T-cell (primary cell): ENCODE data around the gene DKKL1. TPM values are rescaled to one million over a fixed set of nuclear protein-coding genes. Genes with fewer than 3 reads are reported as not detected.

Experiments
- ATAC-seq, 4 experiments: fragments of 200-7000 bp in 3 of 4; fragments of 150-1000 bp in 1 of 4; cut with Tn5 transposase; replicated peaks in 1 of 4; 1 replicate in 3 of 4; 2 replicates in 1 of 4; pipeline ENCODE4 v1.10.0; 2021; ENCODE audit warnings: moderate library complexity in 3 of 4, mild to moderate bottlenecking in 2 of 4, moderate number of reproducible peaks in 1 of 4
- CTCF ChIA-PET, 2 donors: fragments of 300-600 bp; sonication (Branson Sonifier 250); formaldehyde crosslinking; loops; one replicate each; lab custom pipeline; 2022; ENCODE audit warnings: antibody characterized with exemption in 2 of 2; lab: Charles Lee
- POLR2A ChIA-PET, 2 donors: fragments of 300-600 bp; sonication (Branson Sonifier 250); formaldehyde crosslinking; loops; one replicate each; lab custom pipeline; 2022; ENCODE audit warnings: antibody characterized with exemption in 2 of 2; lab: Charles Lee
- DNase-seq, 35 experiments: peaks; one replicate each; pipeline versions ENCODE4 v3.0.0 to v3.0.0-alpha.2; 2013 to 2023
- H3K27ac ChIP-seq: one replicate; pipeline ENCODE4 v1.5.1; 2013; ENCODE audit warnings: low read length
- H3K27me3 ChIP-seq, 2 experiments: replicated peaks in 1 of 2; 1 replicate in 1 of 2; 2 replicates in 1 of 2; pipeline versions ENCODE4 v1.6.1 to v1.7.0; 2013; ENCODE audit warnings: low read length in 1 of 2, mixed read lengths in 1 of 2; ENCODE audit not compliant: control insufficient read depth in 2 of 2, insufficient read depth in 2 of 2; ENCODE audit errors: extremely low read depth in 1 of 2
- H3K36me3 ChIP-seq, 2 donors: 1 replicate in 1 of 2; 2 replicates in 1 of 2; pipeline versions ENCODE4 v1.6.1 to v1.7.0; 2013; ENCODE audit warnings: low read length in 1 of 2; ENCODE audit not compliant: control insufficient read depth in 2 of 2, insufficient read depth in 1 of 2; ENCODE audit errors: extremely low read depth in 1 of 2
- H3K4me1 ChIP-seq, 2 experiments: 1 replicate in 1 of 2; 2 replicates in 1 of 2; pipeline versions ENCODE4 v1.6.1 to v1.7.0; 2013; ENCODE audit warnings: low read length in 2 of 2, mixed read lengths in 1 of 2; ENCODE audit not compliant: insufficient read depth in 2 of 2, control insufficient read depth in 1 of 2; ENCODE audit errors: extremely low read depth in 1 of 2
- H3K4me3 ChIP-seq, 2 donors: 1 replicate in 1 of 2; 2 replicates in 1 of 2; pipeline versions ENCODE4 v1.5.1 to v1.7.0; 2013; ENCODE audit warnings: mild to moderate bottlenecking in 2 of 2, low read length in 1 of 2, moderate library complexity in 1 of 2; ENCODE audit not compliant: control insufficient read depth in 1 of 2; ENCODE audit errors: extremely low read depth in 1 of 2
- H3K9me3 ChIP-seq: 2 replicates; pipeline ENCODE4 v1.7.0; 2013
- H3K27ac Mint-ChIP-seq, 2 donors: one replicate each; pipeline ENCODE4 v1.8.0; 2020 to 2021; ENCODE audit warnings: mild to moderate bottlenecking in 2 of 2, mixed read lengths in 2 of 2
- H3K27me3 Mint-ChIP-seq, 2 donors: one replicate each; pipeline ENCODE4 v1.8.0; 2021 to 2022; ENCODE audit warnings: mixed read lengths in 2 of 2
- H3K36me3 Mint-ChIP-seq: one replicate; pipeline ENCODE4 v1.8.0; 2021; ENCODE audit warnings: mixed read lengths
- H3K4me1 Mint-ChIP-seq, 3 donors: one replicate each; pipeline ENCODE4 v1.8.0; 2020 to 2022; ENCODE audit warnings: mixed read lengths in 3 of 3, mild to moderate bottlenecking in 1 of 3
- H3K4me3 Mint-ChIP-seq, 3 donors: one replicate each; pipeline ENCODE4 v1.8.0; 2020 to 2022; ENCODE audit warnings: mild to moderate bottlenecking in 3 of 3, mixed read lengths in 3 of 3, moderate library complexity in 3 of 3
- H3K9me3 Mint-ChIP-seq, 3 donors: one replicate each; pipeline ENCODE4 v1.8.0; 2020 to 2022; ENCODE audit warnings: mixed read lengths in 3 of 3
- WGBS: methylation state at CpG from one replicate; pipeline ENCODE4 v1.1.5; 2013; ENCODE audit warnings: missing lambda C conversion rate; ENCODE audit not compliant: insufficient coverage; 5-methylcytosine and 5-hydroxymethylcytosine counted together
- total RNA-seq, 35 experiments: library from RNA in 6 of 35; stranded (reverse) in 6 of 35; fragments of 120-200 nt in 1 of 35; gene quantifications; one replicate each; pipeline versions ENCODE4 v1.2.1 to v1.2.4 and lab custom pipeline; 2013 to 2026

DKKL1 gene
- total RNA-seq, 5 donors from 2014 or later (not counting 1 experiment from before 2014, with no cell fraction given), result not detected

GRCh38 chr19:49415102-49415809 lies 51.6 kb downstream of the DKKL1 start:
- DNase-seq, result no peak
- 51% methylated on average over 11 of the region's 15 CpGs for WGBS
- Histone ChIP-seq H3K36me3 (no peaks in the 10 kb centered on the region), H3K9me3 (no peaks in the 10 kb centered on the region), H3K27ac (no peak overlapping the region), H3K4me1 (peaks cover 13 to 23% of the 10 kb centered on the region in 2 experiments), H3K4me3 (no peak overlapping the region), H3K27me3 (peaks cover 0 to 44% of the 10 kb centered on the region in 2 experiments)
- Mint-ChIP-seq H3K36me3 (no peaks in the 10 kb centered on the region), H3K27ac (no peak overlapping the region), H3K9me3 (no peaks in the 10 kb centered on the region), H3K27me3 (peaks cover 23 to 32% of the 10 kb centered on the region in 2 donors), H3K4me1 (peaks cover 19 to 24% (median 22%) of the 10 kb centered on the region in 3 donors), H3K4me3 (no peak overlapping the region)
- ATAC-seq, result no peak
- CTCF ChIA-PET, result no interaction called here
- POLR2A ChIA-PET, result no interaction called here

GRCh38 chr19:49415810-49416200 lies 52.1 kb downstream of the DKKL1 start:
- Mint-ChIP-seq H3K4me3 (no peak overlapping the region), H3K36me3 (no peaks in the 10 kb centered on the region), H3K27ac (no peak overlapping the region), H3K9me3 (no peaks in the 10 kb centered on the region), H3K4me1 (peaks cover 20 to 26% (median 25%) of the 10 kb centered on the region in 3 donors), H3K27me3 (peaks cover 29 to 38% of the 10 kb centered on the region in 2 donors)
- Histone ChIP-seq H3K4me3 (no peak overlapping the region), H3K9me3 (no peaks in the 10 kb centered on the region), H3K27me3 (peaks cover 0 to 49% of the 10 kb centered on the region in 2 experiments), H3K4me1 (peaks cover 13 to 18% of the 10 kb centered on the region in 2 experiments), H3K27ac (no peak overlapping the region), H3K36me3 (no peaks in the 10 kb centered on the region)
- 83% methylated on average over 1 of the region's 2 CpGs for WGBS
- CTCF ChIA-PET, result no interaction called here
- DNase-seq (no peak), ATAC-seq (no peak)
- POLR2A ChIA-PET, result no interaction called here

GRCh38 chr19:49417088-49417487 lies 53.4 kb downstream of the DKKL1 start:
- Mint-ChIP-seq H3K9me3 (no peaks in the 10 kb centered on the region), H3K4me3 (no peak overlapping the region), H3K27me3 (peaks cover 42 to 50% of the 10 kb centered on the region in 2 donors), H3K36me3 (no peaks in the 10 kb centered on the region), H3K27ac (no peak overlapping the region), H3K4me1 (peaks cover 19 to 26% (median 25%) of the 10 kb centered on the region in 3 donors)
- no peak overlapping the region for H3K27ac ChIP-seq
- H3K36me3 ChIP-seq, result no peaks in the 10 kb centered on the region
- WGBS, result 43% methylated on average over 2 of the region's 7 CpGs
- peaks cover 4 to 18% of the 10 kb centered on the region in 2 experiments for H3K4me1 ChIP-seq
- ATAC-seq, result no peak
- CTCF ChIA-PET, result no interaction called here
- H3K4me3 ChIP-seq, result no peak overlapping the region
- POLR2A ChIA-PET, result no interaction called here
- peaks cover 3 to 61% of the 10 kb centered on the region in 2 experiments for H3K27me3 ChIP-seq
- no peaks in the 10 kb centered on the region for H3K9me3 ChIP-seq
- no peak for DNase-seq

DNA sequence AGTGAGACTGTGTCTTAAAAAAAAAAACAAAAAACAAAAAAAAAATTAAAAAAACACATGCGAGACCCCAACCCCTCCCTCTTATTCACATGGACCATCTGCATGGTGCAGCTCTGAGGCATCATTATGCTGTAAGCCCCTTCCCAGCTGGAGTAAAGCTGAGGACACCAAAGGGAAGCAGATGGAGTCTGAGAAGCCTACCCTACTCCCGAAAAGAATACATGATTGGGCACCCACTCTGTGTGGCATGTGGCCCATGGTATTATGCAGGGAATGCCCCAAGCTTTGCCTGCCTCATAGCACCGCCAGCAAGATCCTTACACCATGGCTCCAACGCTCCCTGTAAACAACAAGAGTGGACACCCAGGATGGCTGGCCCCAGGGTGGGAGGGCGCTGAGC lies 54.8 kb downstream of the DKKL1 start:
- Mint-ChIP-seq H3K9me3 (no peaks in the 10 kb centered on the region), H3K27me3 (peaks cover 51 to 60% of the 10 kb centered on the region in 2 donors), H3K27ac (peak overlapping the region in 1 of 2 donors; percentile 63), H3K4me3 (no peak overlapping the region), H3K4me1 (peaks cover 24 to 32% (median 31%) of the 10 kb centered on the region in 3 donors), H3K36me3 (no peaks in the 10 kb centered on the region)
- ChIA-PET POLR2A (no interaction called here), CTCF (no interaction called here)
- H3K4me3 ChIP-seq, result no peak overlapping the region
- H3K9me3 ChIP-seq, result no peaks in the 10 kb centered on the region
- ATAC-seq (no peak), DNase-seq (no peak)
- H3K4me1 ChIP-seq, result peaks cover 8 to 27% of the 10 kb centered on the region in 2 experiments
- WGBS, result 43% methylated on average over 1 of the region's 5 CpGs
- H3K27me3 ChIP-seq, result peaks cover 6 to 76% of the 10 kb centered on the region in 2 experiments
- H3K27ac ChIP-seq, result no peak overlapping the region
- H3K36me3 ChIP-seq, result no peaks in the 10 kb centered on the region

DNA sequence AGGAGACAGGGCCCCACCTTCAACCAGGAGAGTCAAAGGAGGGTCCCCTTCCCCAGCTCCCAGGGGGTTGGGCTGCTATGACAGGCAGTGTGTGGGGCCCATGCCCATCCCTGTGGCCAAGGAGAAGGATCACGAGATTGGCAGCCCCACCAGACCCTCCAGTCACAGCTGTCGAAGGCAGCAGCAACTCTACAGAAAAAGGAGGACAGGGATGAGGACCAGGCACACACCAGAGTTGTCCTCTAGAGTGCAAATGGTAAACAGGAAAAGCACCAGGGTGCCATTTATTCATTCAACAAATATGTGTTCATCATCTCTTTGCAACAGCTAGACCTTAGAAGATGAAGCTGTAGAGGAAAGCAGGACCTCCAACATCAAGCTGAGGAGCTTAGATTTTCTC lies 55.5 kb downstream of the DKKL1 start:
- H3K27me3 ChIP-seq, result peaks cover 6 to 78% of the 10 kb centered on the region in 2 experiments
- POLR2A ChIA-PET, result no interaction called here
- Mint-ChIP-seq H3K27ac (no peak overlapping the region), H3K27me3 (peaks cover 57 to 66% of the 10 kb centered on the region in 2 donors), H3K4me3 (no peak overlapping the region), H3K4me1 (peaks cover 30 to 38% (median 38%) of the 10 kb centered on the region in 3 donors), H3K9me3 (no peaks in the 10 kb centered on the region), H3K36me3 (no peaks in the 10 kb centered on the region)
- DNase-seq (no peak), ATAC-seq (no peak)
- 69% methylated on average over 2 of the region's 2 CpGs for WGBS
- H3K4me3 ChIP-seq, result no peak overlapping the region
- peaks cover 13 to 34% of the 10 kb centered on the region in 2 experiments for H3K4me1 ChIP-seq
- H3K9me3 ChIP-seq, result no peaks in the 10 kb centered on the region
- CTCF ChIA-PET, result no interaction called here
- H3K27ac ChIP-seq, result no peak overlapping the region
- H3K36me3 ChIP-seq, result no peaks in the 10 kb centered on the region

DNA sequence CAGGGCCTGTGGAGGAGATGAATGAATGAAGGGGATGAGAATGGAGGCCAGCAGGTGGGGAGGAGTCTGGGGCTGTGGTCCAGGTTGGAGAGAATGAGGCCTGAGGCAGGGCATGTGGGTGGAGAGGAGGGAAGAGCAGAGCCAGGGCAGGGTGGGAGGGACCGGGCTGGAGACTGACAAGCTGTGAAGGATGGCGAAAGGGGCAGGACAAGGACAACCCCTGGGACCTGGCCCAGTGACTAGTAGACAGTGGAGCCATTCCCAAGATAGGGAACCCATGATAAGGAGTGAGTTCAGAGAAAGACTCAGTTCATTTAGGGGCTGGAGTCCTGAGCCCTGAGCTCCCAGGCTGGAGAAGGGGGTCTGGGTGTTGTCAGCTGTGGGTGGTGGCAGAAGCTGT lies 56.5 kb downstream of the DKKL1 start:
- Histone ChIP-seq H3K27me3 (peaks cover 6 to 85% of the 10 kb centered on the region in 2 experiments), H3K9me3 (no peaks in the 10 kb centered on the region), H3K4me1 (peaks cover 13 to 37% of the 10 kb centered on the region in 2 experiments), H3K36me3 (no peaks in the 10 kb centered on the region), H3K4me3 (no peak overlapping the region), H3K27ac (no peak overlapping the region)
- Mint-ChIP-seq H3K36me3 (no peaks in the 10 kb centered on the region), H3K27ac (no peak overlapping the region), H3K4me1 (peaks cover 35 to 47% (median 46%) of the 10 kb centered on the region in 3 donors), H3K4me3 (peak overlapping the region in 1 of 3 donors; percentile 22), H3K9me3 (no peaks in the 10 kb centered on the region), H3K27me3 (peaks cover 65 to 75% of the 10 kb centered on the region in 2 donors)
- WGBS, result 100% methylated on average over 2 of the region's 2 CpGs
- POLR2A ChIA-PET, result no interaction called here
- no peak for DNase-seq
- CTCF ChIA-PET, result interaction anchor here in 1 of 2 donors (0.5 to 1.0 kb wide), 3 partner anchors 14 to 419 kb away, joined by 3 to 5 read pairs (median 3); no protein-coding TSS in a partner anchor
- ATAC-seq, result no peak
